NCI-H2171 (cell line): ENCODE measurements around the gene CPNE5.

ENCODE experiments used
- DNase-seq: peaks from one replicate; lab custom pipeline; 2025; lab: John Stamatoyannopoulos, UW

CPNE5 gene

GRCh38 chr6:36857325-36857724 lies 18.1 kb upstream of the CPNE5 start:
- DNase-seq, result no peak

DNA sequence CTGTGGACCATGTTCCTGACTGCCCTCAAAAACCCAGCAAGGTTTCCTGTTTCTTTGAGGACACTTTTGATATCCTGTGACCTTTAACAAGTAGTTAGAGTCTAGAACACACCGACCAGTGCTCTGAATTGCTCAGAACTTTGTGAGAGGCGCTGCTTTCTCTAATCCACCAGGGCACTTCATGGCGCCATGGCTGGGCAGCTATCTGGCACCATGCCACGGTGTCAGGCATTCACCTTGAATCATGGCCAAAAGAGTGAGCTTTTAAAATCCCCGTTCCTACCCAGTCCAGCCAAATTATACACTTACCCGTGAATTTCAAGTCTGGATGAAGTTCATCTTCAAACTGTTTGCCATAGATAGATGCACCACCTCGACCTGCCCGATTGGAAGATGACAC lies 17.0 kb upstream of the CPNE5 start:
- DNase-seq, result no peak

- DNase-seq, result no peak
These were observed 16.5 kb upstream of the CPNE5 start for GRCh38 chr6:36855750-36856149.

- no peak for DNase-seq
These were observed 14.1 kb upstream of the CPNE5 start for GRCh38 chr6:36853325-36853724.

DNA sequence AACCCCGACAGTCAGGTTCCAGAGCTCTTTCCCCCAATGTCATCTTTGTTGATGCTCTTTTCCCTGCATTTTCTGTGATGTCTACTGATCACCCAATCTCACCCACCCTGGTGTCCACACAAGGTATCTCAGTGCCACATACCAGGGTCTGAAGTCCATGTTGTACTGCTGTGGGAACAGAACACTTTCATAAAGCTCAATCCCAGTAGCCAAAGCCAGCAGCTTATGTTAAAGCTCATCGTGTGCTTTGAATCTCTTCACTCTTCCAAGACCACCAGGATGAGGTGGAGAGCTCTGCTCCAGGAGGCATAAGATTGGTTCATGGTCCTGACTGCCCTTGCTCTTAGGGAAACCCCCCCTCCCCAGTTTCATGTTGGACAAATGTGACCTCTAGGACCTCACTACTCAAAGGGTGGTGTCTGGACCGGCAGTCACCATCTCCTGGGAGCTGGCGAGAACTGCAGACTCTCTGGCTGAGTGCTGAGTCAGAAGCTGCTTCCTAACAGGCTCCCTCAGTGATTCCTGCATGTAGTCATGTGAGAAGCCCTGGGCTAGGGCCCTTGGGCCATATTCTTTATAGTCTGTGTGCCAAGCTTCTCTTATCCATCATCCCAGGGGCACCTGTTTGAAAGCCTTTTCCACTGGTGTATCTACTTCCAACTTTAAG lies 13.4 kb upstream of the CPNE5 start:
- no peak for DNase-seq

DNA sequence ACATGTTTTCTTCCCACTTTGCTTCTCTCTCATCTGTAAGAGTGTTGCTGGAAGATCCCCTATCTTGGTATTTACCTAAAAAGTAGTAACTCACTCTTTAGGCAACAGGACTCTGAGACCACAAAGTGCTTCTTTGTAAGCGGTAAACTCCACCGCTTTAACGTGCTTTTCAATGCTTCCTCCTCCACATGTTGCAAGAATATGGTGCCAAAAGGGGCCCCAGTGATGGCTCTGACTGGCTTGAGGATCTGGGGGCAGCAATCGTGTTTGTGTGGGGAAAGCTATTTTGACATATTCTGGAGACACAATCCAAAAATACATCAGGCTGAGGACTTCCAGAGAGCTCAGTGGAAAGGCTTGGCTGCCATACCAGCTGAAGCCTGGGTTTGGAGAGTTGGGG lies 12.4 kb upstream of the CPNE5 start:
- no peak for DNase-seq

DNA sequence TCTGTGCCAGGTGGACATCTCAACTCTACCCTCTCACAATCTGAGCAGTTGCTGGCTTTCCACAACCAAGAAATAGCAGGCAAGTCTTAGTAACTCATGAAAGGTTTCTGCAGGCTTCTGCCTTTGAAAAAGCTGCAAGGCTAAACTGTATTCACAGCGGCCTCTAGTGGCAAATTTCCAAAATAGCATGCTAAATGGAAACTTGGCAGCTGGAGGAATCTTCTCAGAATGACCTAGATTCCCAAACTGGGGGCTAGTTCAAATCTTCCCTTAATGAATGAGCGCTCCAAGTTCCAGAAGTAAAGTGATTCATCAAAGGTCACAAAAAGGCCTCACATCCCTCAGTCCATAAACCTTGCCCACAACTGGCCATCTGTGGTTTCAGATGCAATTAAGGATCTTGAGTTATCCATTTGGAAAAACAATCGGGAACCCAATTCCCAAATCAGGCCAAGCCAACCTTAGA lies 11.9 kb upstream of the CPNE5 start:
- DNase-seq, result peak; percentile 56

DNA sequence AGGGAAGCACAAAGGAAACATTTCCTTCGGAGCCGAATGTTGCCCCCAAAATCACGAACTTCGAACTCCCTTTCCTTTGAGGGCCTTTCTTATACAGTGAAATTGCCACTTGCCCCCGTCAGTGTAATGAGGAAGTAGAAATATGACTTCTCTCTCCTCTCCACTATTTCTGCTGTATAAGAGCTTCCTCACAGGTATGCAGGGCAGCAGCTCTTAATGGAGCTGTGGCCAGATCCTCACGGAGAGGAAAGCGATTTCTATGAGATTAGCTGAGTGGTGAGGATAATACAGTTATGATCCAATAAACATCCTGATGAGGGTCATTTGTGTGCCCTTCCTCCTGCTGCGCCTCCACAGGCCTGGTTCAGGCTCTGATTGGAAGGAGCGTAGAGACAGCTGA lies 10.8 kb upstream of the CPNE5 start:
- no peak for DNase-seq

DNA sequence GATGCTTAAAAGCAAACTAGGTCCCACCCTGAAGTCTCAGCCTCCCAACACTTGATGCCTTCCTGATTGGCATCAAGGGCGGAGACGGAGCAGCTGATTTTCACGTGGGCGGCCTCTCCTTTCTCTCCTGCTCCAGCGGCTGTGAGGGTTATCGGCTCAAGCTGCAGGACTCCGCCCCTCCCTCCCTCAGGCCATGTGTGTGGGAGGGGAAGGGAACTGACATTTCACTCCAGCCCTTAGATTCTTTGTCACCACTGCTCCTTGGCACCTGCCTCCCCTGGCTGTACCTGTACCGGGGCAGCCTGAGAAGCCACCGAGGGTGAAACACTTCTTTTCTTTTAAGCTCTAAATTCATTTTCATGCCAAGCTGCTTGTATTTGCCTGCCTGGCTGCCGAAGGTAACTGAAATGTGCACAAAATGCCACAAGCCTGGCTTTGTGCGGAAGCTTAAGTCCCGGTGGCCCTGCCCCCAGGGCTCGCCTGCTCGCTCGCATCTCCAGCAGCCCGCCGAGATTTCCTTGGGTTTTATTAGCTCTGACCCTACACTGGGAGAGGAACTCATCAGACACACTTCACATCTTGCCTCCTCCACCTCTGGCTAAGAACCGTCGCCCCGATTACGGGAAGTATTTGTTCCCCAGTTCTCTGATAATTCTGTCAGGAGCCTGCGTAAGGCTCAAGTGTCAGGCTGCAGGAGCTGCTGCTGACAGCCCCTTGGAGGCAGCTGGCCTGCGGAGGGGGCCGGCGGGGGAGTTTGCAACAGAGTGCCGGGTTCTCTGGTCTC lies 9.6 kb upstream of the CPNE5 start:
- peak; percentile 19 for DNase-seq

DNA sequence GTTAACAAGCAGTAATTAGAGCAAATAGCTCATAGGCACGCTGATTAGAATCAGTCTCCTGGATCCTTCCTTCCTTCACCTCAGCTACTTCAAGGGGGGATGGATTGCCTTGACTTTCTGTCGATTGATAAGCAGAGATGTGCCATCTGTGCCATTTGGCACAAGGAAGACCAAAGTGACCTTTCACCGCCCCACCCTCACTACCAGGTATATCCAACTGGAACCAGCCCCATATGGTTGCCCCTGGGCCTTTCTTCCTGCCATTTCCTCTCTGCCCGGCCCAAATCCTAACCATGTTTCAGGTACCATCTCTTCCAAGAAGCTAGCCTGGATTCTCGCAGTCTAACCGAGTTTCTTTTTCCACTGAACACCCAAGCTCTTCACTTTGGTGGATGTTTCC lies 8.7 kb upstream of the CPNE5 start:
- no peak for DNase-seq

DNA sequence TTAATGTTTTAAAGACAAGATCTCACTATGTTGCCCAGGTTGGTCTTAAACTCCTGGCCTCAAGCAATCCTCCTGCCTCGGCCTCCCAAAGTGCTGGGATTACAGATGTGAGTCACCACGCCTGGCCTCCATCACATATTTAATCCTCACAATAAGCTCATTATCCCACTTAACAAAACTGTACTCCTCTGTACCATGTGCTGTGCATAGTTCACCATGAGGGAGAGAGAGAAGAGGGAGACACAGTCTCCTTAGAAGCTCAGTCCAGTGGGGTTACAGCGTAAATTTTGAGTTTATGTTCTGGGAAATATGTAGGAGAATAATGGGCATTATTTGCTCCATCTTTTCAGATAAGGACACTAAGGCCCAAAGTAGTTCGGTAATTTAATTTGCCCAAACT lies 7.9 kb upstream of the CPNE5 start:
- no peak for DNase-seq

GRCh38 chr6:36845233-36845632 lies 6.0 kb upstream of the CPNE5 start:
- DNase-seq, result no peak

DNA sequence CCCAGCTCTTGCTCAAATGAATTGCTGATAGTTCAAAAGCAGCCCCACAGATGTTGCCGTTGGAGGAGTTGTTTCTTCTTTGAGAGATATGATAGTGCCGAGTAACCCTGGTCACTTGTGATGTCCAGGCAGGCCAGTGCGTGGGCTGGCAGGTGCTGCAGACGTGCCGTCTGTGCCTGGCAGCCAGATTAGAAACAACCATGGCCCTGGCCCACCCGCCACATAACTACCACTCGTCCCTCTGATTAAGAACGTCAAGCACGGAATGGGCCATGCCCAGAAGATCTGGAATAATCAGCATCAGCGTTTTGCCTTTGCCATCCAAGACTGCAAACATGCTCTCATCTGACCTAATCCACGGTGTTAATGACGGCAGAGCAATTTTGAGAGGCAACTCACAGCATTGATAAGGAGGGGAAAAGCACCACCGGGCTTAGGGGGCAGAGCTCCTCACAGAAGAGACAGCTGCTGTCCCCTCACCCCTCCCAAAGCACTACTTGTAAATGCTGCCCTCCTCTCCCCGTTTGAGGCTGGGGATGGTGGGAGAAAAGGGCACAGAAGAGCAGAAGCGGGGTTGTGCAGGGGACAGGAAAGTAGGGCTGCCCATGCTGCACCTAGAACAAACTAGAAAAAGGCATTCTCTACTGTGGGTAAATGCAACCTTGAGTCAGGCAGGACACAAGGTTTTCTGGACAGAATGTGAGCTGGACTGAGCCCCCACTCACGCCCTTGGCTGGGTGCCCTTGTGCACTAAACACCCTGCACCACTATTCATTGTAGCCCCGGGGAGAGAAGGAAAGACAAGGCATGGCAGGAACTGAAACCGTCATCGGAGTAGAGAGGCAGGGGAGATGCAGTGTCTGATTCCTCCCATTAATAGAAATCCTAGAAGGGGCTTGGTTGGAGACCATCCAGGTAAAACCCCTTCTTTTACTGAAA lies 5.3 kb upstream of the CPNE5 start:
- DNase-seq, result no peak

DNA sequence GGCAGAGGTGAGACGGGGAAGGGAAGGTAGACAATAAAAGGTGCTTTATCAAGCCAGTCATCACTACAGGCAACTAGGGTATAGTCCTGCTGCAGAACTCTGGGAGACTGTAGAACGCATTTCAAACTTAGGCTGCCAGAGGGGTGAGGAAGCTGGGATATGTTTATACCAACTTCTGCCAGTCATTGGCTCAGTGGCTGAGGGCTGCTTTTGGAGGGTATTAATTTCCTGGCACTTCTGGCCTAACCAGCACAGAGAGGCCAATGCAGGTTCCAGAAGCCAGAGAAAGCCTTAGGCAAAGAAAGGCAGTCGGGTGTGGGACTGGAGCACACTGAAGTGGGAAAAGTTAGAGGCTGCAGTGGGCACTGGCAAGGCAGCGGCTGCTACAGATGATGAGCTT lies 3.9 kb upstream of the CPNE5 start:
- DNase-seq, result no peak

GRCh38 chr6:36841756-36842155 lies 2.5 kb upstream of the CPNE5 start:
- no peak for DNase-seq

DNA sequence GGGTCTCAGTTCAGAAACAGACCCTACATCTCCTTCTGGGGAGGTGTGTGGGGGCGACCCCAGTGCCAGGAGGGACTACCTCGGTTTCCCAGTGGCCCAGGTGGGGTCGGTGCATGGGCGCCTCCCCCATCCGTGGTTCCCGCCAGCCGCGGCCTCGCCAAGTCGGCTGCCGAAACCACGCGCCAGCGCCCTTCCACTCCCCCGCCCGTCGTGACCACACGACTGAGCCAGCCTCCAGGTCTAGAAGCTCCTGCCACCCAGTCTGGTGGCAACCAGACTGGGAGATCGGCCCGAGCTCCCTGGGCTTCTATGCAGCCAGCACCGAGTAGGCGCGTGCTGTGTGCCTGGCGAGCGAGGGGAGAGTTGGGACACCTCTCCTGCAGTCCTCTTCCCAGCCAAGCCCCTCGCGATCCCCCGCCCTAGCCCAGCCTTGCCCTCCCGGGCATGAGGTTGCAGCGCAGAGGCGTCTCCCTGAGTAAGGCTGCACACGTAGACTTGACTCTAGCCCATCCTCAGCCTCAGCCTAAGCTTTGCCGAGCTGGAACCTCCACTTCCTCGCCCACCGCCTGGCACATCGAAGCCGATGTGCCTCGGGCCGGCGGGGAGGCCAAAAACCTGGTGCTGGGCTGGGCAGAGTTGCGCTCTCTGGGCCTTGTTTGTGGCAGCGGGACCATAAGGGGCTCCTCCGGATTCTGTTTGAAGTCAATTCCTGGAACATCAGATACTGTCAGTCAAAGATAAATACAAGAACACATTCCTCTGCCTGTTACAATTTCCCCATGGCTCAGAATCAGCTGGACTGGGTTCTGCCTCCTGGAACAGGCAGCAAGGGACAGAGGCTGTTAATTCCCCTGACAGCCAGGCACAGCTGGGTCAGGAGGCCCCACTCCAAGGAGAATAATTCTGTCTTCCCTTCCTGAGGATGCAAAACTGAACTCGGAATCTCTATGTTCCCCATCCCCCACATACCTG lies 1.5 kb upstream of the CPNE5 start:
- DNase-seq, result no peak

DNA sequence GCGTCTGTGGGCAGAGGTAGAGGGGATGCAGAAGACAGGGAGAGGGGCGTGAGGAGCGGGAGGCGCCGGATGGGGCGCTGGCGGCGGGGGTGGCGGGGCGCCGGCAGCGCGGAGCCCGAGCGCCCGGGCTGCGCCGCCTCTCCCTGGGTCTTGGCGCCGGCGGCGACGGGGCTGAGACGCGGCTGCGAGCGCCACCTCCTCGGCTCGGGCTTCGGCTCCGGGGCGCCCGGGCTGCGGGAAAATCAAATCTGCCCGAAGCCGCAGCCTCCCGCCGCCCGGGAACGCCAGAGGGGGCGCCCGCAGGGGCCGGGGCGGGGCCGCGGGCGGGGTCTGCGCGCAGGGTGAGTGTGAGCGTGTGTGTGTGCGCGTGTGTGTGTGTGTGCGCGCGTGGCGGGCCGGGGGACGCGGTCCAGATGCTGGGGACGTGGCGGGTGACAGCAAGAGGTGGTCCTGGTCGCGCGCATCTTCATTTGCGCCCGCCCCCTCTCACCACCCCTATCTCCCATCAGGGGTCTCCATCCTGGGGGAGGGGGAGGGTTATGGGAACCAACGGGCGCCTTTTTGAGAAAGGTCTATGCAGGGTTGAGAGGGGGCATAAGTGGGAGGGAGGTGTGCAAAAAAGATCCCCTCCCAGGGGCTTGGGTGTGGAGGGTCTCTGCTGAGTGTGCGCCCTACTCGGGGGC lies 646 bp upstream of the CPNE5 start:
- peak; percentile 25 for DNase-seq

DNA sequence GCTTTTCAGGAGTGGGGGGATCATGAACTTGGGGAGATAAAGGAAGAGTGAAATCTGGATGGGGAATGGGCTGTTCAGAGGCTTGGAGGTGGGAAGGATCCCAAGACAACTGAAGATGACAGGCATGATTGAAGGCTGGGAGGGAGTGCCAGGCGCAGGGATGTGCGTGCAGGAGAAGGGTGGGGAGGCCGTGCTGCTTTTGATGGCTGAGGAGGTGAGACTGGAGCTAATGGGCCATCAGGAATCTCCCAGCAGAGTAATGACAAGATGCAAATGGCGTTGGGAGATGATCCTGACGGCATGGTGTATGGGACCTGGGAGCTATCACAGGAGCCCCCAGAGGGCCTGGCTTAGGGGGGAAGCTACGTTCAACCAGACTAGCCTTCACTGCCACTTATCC lies 1.6 kb downstream of the CPNE5 start:
- no peak for DNase-seq

DNA sequence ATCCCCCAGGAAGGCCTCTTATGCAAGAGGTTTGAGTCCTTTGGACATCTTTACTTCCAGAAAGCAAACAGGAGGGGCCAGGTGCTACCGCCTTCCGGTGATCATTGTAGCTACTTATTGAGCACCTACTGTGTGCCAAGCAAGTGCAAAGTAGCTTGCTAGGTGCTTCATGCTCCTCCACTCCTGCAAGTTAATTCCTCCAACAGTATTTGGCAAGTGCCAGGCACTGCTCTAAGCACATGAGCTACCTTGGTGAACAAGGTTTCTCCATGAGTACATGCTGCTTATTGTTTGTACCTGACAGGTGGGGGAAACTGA lies 2.3 kb downstream of the CPNE5 start:
- no peak for DNase-seq

DNA sequence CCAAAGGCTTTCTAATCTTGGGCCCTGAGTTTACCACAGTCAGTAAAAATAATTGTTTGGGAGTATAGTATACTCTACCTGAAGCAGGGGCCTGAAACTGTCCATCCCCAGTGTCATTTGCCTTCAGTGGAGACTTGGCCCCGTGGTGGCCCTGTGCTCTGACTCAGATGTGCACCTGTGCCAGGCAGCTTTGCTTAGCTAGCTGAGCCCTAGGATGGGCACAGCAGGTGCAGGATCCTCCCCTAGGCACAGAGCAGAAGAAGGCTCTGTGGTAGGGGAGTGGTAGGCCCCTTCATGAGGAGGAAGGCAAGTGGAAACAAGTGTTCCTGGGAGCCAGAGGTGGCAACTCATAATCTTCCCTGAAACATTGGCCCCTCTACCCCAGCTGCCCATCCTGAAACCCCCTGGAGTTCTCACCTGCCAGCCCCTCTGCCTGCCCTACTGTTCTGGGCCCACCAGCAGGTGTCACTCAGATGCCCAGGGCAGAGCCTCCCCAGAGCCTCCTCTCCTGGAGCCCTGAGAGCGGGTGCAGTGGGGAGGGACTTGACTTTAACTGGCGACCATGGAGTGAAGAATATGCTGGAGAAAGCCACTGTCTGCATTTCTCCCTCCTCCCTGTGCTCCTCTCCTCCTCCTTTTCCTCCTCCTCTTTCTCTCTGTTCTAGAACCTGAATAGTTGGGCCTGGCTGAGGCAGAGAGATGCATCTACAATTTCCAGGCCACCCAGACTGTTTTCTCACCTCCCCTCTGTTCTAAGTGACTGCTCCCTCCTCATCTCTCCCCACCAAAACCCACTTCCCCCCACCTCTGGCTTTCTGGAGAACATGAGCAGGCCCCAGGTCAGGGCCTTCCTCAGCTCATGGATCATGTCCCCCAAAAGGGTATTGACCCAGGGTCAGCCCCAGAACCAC lies 2.9 kb downstream of the CPNE5 start:
- no peak for DNase-seq
